HG03280 (cell line): Measurements from ENCODE around the gene UBE3B.
"Not testable (repeated sequence)": the region's sequence is repeated elsewhere in the genome, so short reads cannot be mapped to it uniquely, and the experiment has no call there.

Source experiments
- ATAC-seq: cut with Tn5 transposase; IDR thresholded peaks from one replicate; pipeline ENCODE4 v1.9.1; 2021; ENCODE audit warnings: mild to moderate bottlenecking, moderate library complexity; ENCODE audit not compliant: unreplicated experiment

UBE3B gene

DNA sequence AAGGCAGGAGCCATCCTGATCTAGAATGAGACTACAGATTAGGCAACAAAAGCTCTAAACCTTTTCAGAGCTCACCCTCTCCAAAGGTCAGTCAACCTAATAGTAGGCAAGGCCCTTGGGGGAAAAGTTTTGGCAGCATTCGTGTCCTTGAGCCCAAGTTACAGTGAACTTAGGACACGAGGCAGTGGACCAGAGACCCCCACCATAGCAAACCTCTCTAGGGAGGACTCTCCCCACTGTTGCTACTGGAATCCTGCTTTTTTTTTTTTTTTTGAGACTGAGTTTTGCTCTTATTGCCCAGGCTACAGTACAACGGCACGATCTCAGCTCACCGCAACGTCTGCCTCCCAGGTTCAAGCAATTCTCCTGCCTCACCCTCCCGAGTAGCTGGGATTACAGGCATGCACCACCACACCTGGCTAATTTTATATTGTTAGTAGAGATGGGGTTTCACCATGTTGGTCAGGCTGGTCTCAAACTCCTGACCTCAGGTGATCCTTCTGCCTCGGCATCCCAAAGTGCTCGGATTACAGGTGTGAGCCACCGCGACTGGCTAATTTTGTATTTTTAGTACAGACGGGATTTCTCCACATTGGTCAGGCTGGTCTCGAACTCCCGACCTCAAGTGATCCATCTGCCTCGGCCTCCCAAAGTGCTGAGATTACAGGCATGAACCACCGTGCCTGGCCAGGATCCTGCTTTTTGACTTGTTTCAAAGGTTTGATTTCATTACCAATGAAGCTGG is 3.7 kb upstream of the UBE3B start:
- ATAC-seq, result not testable (repeated sequence)

DNA sequence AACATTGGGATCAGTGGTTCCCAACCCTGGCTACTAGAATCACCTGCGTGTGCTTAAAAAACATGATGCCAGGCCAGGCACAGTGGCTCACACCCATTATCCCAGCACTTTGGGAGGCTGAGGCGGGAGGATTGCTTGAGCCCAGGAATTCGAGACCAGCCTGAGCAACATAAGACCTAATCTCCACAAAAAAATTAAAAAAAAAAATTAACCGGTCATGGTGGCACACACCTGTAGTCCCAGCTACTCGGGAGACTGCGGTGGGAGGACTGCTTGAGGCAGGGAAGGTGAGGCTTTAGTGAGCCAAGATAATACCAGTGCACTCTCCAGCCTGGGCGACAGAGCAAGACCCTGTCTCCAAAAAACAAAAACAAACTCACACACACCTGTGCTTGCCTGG is 2.3 kb upstream of the UBE3B start:
- ATAC-seq, result no peak

GRCh38 chr12:109475993-109476806 is 1.2 kb upstream of the UBE3B start:
- no peak for ATAC-seq

GRCh38 chr12:109476807-109477184 is 638 bp upstream of the UBE3B start:
- ATAC-seq, result no peak

DNA sequence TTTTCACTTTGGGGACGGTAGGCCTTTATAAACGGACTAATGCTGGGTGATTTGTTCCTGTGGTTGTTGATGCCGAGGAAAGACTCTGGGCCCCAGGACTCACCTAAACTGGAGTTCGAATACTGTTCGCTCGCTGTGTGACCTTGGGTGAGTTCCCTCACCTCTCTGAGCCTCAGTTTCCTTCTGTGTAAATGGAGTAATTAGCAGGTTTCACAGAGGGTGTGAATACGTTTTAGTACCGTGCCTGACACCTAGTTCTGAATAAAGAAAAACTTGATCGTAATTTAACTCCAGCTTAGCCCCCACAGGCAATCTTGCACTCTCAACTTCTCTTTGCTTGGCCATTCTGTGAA is 505 bp downstream of the UBE3B start:
- no peak for ATAC-seq

DNA sequence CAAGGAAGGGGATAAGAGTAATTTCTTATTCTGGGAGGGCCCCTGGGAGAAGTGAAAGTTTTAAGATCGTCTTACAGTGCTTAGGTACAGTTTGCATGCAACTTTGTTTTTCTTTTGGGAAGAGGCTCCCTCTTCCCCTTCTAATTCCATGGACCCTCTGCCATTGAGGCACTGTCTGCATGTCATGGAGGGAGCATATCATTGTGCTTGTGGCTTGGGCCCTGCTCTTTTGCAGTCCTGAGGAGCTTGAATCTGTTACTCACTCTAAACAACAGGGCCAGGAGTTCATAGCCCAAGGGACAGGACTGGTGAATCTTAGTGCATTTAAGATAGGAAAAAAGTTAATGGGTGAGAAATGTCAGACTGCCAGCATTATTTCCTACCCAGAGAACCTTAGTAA is 2.3 kb downstream of the UBE3B start:
- no peak for ATAC-seq

DNA sequence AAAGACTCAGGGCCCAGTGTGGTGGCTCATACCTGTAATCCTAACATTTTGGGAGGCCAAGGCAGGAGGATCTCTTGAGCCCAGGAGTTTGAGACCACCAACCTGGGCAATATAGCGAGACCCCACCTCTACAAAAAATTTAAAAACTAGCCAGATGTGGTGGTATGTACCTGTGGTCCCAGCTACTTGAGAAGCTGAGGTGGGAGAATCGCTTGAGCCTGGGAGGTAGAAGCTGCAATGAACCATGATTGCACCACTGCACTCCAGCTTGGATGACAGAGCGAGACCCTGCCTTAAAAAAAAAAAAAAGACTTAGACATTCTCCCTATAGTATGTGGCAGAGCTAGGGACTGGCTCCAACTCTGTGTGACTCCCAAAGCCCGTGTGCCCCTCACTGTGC is 2.9 kb downstream of the UBE3B start:
- no peak for ATAC-seq

GRCh38 chr12:109481863-109482262 is 4.4 kb downstream of the UBE3B start:
- ATAC-seq, result no peak

DNA sequence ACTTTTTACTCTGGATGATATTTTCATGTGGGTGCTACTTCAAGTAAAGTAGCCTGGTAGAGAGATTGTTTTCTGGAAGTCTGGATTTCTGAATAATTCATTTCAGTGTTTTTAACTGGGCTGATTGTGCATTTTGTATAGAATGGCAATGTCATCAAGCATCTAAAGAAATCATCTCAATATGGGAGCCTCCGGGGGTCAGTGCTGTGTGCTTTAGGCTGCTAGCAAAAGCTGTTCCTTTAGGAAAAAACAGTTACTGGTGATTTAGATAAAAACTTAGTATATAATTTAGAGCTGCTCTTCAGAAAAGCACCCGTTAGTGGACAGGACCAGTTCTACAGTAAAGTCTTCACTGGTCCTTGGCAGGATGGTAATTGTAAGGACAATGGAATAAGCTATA is 5.1 kb downstream of the UBE3B start:
- no peak for ATAC-seq

- no peak for ATAC-seq
These were observed 5.5 kb downstream of the UBE3B start for GRCh38 chr12:109482894-109483293.

- ATAC-seq, result no peak
These were observed 5.9 kb downstream of the UBE3B start for GRCh38 chr12:109483346-109483745.

GRCh38 chr12:109485201-109485600 is 7.8 kb downstream of the UBE3B start:
- no peak for ATAC-seq

DNA sequence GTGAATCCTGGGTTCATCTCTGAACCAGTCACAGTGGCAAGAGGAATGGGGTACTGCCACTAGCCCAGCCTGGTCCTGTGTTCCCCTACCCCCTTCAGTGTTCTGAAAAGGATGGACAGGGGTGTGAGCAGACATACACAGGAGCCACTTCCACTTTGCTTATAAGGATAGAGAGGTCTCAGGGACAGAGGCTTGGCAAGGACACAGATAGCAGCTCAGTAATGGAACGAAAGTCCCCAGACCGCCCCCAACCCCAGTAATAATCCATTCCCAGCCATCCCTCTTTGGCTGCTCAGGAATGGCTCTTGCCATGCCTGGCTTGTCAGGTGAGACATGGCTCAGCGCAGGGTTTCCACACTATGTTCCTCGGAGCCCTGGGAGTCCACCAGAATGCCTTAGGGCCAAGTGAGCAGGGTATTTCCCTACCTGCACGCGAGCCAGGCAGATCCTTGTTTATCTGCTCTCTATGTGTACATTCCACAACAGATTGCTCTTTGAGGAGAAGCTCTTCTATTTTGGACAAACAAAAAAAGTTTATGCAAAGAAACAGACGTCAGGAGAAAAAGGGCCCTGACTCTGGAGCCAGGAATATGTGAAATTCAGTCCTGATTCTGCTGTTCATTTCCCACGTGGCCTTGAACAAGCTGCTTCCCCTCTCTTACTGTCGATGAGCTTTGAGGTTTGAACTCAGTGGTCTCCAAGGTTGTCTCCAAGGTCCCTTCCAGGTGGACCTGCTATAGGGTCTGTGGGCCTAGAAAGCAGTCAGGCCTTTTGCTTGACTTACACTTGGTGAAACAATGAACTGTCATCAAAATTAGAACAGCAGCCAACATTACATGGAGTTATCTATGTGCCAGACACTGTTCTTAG is 10.0 kb downstream of the UBE3B start:
- no peak for ATAC-seq

DNA sequence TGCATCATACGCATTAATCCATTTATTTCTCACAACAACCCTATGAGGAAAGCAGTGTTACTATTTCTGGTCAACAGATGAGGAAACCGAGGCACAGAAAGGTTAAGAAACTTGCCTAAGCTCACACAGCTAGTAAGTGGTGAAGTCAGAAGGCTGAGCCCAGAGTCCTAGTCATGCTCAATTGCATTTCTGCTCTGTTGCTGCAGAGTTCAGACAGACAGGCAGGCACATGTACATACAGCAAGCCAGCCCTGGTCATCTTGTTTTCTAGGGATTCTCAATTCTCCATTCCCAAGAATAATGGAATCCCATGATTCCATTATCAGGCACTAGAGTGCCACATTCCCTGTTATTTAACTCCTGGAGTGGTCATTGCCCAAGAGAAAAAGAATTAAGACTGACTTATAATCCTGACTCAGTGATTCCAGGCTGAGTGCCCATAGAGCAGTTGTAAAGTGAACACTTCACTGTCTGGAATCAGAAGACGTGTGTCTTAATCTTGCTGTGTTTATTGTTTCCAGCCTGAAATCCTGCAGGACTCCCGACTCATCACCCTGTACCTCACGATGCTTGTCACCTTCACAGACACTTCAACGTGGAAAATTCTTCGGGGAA is 10.7 kb downstream of the UBE3B start:
- ATAC-seq, result no peak

DNA sequence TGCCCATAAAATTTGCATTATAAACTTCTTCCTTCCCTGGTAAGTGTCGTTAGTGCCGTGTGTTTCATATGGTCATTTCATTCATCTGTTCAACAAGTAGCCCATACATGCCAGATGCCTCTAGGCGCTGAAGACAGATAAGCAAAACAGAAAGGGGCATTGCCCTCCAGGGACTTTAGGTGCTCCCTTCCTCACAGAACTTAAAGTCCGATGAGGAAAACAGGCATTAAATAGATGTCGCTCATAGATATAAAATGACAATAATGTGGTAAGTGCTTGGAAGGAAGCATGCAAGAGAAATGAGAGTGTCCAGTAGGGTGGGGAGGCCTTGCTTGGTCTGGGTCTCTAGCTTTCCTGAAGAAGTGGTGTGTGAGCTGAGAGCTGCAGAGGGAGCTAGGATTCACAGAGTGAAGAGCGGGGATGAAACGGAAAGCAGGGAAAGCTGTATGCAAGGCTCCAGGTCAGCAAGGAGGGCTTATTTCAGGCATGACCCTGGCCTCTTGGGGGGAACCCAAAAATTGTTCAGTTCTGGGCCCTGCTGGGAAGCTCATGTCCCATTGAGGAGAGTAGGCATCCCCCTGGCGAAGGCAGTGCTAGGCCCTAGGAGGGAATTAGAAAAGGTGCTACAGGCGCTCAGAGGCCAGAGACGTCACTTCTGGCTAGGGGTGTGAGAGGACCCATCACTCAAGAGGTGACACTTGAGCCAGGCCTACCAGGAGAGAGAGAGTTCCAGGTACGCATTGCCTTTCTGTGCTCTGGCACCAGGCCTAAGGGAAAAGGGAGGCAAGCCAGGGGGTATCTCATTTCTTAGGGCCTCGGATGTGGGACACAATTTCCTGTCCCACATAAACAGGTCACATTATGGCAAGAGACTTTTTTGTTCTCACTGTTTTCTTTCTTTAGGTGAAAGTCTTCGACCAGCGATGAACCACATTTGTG is 11.9 kb downstream of the UBE3B start:
- no peak for ATAC-seq

GRCh38 chr12:109489955-109490565 is 12.6 kb downstream of the UBE3B start:
- ATAC-seq, result no peak

DNA sequence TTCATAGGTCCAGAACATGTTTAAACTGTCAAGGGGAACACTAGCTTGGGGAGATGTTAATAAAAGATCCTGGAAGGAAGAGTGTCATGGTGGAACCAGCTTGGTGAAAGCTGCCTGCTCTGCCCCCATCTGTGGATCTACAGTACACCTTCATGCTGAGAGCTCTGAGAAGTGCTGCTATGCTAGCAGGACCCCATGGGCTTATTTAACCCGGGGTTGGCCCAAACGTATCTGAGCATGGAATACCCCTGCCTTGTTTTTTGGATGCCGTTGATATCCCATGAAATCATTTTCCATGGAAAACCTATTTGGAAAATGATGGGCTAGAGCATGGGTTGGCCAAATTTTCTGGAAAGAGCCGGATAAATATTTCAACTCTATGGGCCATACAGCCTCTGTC is 14.2 kb downstream of the UBE3B start:
- no peak for ATAC-seq

DNA sequence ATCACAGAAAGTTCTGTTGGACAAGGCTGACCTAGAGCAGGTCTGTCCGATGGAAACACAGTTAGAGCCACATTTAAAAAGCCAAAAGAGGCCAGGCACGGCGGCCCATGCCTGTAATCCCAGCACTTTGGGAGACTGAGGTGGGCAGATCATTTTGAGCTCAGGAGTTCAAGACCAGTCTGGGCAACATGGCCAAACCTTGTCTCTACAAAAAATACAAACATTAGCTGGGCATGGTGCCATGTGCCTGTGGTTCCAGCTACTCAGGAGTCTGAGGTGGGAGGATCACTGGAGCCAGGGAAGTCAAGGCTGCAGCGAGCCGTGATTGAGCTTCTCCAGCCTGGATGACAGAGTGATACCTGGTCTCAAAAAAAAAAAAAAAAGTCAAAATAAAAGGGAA is 14.9 kb downstream of the UBE3B start:
- no peak for ATAC-seq

DNA sequence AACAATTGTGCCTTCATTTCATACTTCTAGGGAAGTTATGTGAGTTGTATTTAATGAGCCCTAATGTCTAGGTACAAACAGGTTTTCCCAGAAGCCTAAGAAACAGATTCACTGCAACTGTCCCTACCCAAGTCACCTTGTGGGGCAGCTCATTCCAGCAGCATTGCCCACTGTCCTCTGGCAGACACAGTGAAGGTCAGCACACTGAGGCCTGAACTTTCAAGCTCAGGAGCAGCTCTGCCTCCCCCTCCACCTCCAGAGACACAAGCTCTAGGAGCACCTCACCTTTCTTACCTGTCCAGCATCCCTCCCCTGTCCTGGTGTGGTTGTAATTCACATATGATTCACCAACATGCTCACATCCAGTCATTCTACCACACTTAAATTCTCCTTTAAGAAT is 15.7 kb downstream of the UBE3B start:
- ATAC-seq, result no peak

GRCh38 chr12:109493938-109494337 is 16.5 kb downstream of the UBE3B start:
- ATAC-seq, result no peak
